Forelimb muscle (tissue), 1 donor: ENCODE measurements around the gene AEBP2. TPM values are rescaled to one million over a fixed set of nuclear protein-coding genes. Genes with fewer than 3 reads are reported as not detected.
"Not testable (repeated sequence)": the region's sequence is repeated elsewhere in the genome, so short reads cannot be mapped to it uniquely, and the experiment has no call there.

Source experiments
- DNase-seq: peaks from one replicate; pipeline ENCODE4 v3.0.0-alpha.2; 2013; ENCODE audit warnings: low read depth
- polyA plus RNA-seq: library from polyadenylated mRNA; unstranded; fragments of 120-200 nt; gene quantifications from one replicate; pipeline ENCODE4 v1.2.1, GENCODE V29; 2013; ENCODE audit not compliant: insufficient read length

Gene AEBP2
- polyA plus RNA-seq, 1 donor, result 27.6 TPM

GRCh38 chr12:19454837-19455236 is 15.5 kb downstream of the AEBP2 start:
- DNase-seq, result no peak

- DNase-seq, result no peak
Observed at GRCh38 chr12:19456176-19456575, 16.9 kb downstream of the AEBP2 start.

- no peak for DNase-seq
Observed at GRCh38 chr12:19457561-19457960, 18.3 kb downstream of the AEBP2 start.

GRCh38 chr12:19458733-19459132 is 19.4 kb downstream of the AEBP2 start:
- no peak for DNase-seq

- no peak for DNase-seq
Observed at GRCh38 chr12:19461999-19462398, 22.7 kb downstream of the AEBP2 start.

GRCh38 chr12:19462406-19462805 is 23.1 kb downstream of the AEBP2 start:
- DNase-seq, result no peak

GRCh38 chr12:19464192-19464580 is 24.9 kb downstream of the AEBP2 start:
- DNase-seq, result no peak

GRCh38 chr12:19465711-19466110 is 26.4 kb downstream of the AEBP2 start:
- no peak for DNase-seq

- no peak for DNase-seq
Observed at GRCh38 chr12:19474147-19474546, 34.9 kb downstream of the AEBP2 start.

GRCh38 chr12:19475884-19476505 is 36.7 kb downstream of the AEBP2 start:
- DNase-seq, result not testable (repeated sequence)

- DNase-seq, result no peak
Observed at GRCh38 chr12:19477071-19477470, 37.8 kb downstream of the AEBP2 start.

GRCh38 chr12:19480459-19480858 is 41.2 kb downstream of the AEBP2 start:
- no peak for DNase-seq

- DNase-seq, result no peak
Observed at GRCh38 chr12:19482036-19482435, 42.7 kb downstream of the AEBP2 start.

- no peak for DNase-seq
Observed at GRCh38 chr12:19482551-19483109, 43.3 kb downstream of the AEBP2 start.

GRCh38 chr12:19483727-19484126 is 44.4 kb downstream of the AEBP2 start:
- DNase-seq, result no peak

- DNase-seq, result no peak
Observed at GRCh38 chr12:19484738-19485137, 45.4 kb downstream of the AEBP2 start.

GRCh38 chr12:19485240-19485639 is 45.9 kb downstream of the AEBP2 start:
- no peak for DNase-seq

GRCh38 chr12:19489168-19489567 is 49.9 kb downstream of the AEBP2 start:
- no peak for DNase-seq

GRCh38 chr12:19490908-19491307 is 51.6 kb downstream of the AEBP2 start:
- no peak for DNase-seq

GRCh38 chr12:19491863-19492262 is 52.6 kb downstream of the AEBP2 start:
- no peak for DNase-seq

- no peak for DNase-seq
Observed at GRCh38 chr12:19496219-19496878, 57.1 kb downstream of the AEBP2 start.

- no peak for DNase-seq
Observed at GRCh38 chr12:19498099-19498498, 58.8 kb downstream of the AEBP2 start.

GRCh38 chr12:19499030-19499429 is 59.7 kb downstream of the AEBP2 start:
- no peak for DNase-seq
